ENCODE measurements around the gene CLASP2. TPM values are rescaled to one million over a fixed set of nuclear protein-coding genes. Genes with fewer than 3 reads are reported as not detected.

The CLASP2 gene
- total RNA-seq, 1 experiment from 2014 or later: 40.4 TPM

DNA sequence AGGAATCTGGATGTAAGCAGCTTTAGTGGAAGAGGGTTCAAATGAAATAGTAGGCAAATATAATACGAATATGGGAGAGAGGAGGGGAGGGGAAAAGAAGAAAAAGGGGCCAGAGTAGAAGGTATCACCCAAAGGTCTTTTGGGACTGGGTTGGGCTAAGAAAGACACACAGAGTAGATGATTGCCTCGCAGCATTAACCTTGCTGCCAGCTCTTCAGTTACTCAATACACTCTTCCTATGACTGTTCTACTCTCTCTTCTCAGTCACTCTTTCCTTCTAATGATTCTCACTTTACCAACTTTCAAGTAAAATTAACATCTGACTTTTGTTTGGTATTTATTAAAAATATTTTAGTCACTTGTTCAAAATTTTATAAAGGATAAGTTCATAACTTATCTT lies 52.8 kb downstream of the CLASP2 start:
- Histone ChIP-seq H3K9me3 (ENCODE audit: control insufficient read depth, insufficient read depth, low read depth, low read length) (no peaks in the 10 kb centered on the region), H3K27me3 (ENCODE audit: control insufficient read depth, insufficient read depth, low read length) (no peaks in the 10 kb centered on the region), H3K27ac (ENCODE audit: low read length) (no peak overlapping the region), H3K4me1 (ENCODE audit: control insufficient read depth, insufficient read depth, low read length) (peaks cover 3% of the 10 kb centered on the region; the same call in 1 of the 2 replicates), H3K4me3 (ENCODE audit: low read depth in 2 of 2, low read length in 2 of 2) (no peak overlapping the region), H3K36me3 (ENCODE audit: control insufficient read depth, insufficient read depth, low read length) (no peaks in the 10 kb centered on the region)
- ChIA-PET POLR2A (no interaction called here), CTCF (no interaction called here)
- in situ Hi-C loops (cut with HindIII; ENCODE audit: low pct_unique_long_range_greater_than_20kb, low sequenced_read_pairs): no loop called here
- no peak for TF ChIP-seq TCF7L2 (IDR thresholded peaks at IDR 0.05; ENCODE audit: low read depth, low read length)
- TF ChIP-seq, protein P1, sequence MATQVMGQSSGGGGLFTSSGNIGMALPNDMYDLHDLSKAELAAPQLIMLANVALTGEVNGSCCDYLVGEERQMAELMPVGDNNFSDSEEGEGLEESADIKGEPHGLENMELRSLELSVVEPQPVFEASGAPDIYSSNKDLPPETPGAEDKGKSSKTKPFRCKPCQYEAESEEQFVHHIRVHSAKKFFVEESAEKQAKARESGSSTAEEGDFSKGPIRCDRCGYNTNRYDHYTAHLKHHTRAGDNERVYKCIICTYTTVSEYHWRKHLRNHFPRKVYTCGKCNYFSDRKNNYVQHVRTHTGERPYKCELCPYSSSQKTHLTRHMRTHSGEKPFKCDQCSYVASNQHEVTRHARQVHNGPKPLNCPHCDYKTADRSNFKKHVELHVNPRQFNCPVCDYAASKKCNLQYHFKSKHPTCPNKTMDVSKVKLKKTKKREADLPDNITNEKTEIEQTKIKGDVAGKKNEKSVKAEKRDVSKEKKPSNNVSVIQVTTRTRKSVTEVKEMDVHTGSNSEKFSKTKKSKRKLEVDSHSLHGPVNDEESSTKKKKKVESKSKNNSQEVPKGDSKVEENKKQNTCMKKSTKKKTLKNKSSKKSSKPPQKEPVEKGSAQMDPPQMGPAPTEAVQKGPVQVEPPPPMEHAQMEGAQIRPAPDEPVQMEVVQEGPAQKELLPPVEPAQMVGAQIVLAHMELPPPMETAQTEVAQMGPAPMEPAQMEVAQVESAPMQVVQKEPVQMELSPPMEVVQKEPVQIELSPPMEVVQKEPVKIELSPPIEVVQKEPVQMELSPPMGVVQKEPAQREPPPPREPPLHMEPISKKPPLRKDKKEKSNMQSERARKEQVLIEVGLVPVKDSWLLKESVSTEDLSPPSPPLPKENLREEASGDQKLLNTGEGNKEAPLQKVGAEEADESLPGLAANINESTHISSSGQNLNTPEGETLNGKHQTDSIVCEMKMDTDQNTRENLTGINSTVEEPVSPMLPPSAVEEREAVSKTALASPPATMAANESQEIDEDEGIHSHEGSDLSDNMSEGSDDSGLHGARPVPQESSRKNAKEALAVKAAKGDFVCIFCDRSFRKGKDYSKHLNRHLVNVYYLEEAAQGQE (IDR thresholded peaks at IDR 0.05; ENCODE audit: insufficient read depth in 1 of 2, low read depth in 2 of 2, low read length in 1 of 2): no peak
- TF ChIP-seq, protein P2, sequence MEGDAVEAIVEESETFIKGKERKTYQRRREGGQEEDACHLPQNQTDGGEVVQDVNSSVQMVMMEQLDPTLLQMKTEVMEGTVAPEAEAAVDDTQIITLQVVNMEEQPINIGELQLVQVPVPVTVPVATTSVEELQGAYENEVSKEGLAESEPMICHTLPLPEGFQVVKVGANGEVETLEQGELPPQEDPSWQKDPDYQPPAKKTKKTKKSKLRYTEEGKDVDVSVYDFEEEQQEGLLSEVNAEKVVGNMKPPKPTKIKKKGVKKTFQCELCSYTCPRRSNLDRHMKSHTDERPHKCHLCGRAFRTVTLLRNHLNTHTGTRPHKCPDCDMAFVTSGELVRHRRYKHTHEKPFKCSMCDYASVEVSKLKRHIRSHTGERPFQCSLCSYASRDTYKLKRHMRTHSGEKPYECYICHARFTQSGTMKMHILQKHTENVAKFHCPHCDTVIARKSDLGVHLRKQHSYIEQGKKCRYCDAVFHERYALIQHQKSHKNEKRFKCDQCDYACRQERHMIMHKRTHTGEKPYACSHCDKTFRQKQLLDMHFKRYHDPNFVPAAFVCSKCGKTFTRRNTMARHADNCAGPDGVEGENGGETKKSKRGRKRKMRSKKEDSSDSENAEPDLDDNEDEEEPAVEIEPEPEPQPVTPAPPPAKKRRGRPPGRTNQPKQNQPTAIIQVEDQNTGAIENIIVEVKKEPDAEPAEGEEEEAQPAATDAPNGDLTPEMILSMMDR (IDR thresholded peaks at IDR 0.05): no peak
- no peak for TF ChIP-seq POLR2AphosphoS5 (IDR thresholded peaks at IDR 0.05; ENCODE audit: low read depth, low read length)
- TF ChIP-seq SIN3A (IDR thresholded peaks at IDR 0.05; ENCODE audit: borderline replicate concordance, insufficient read depth, low read depth, low read length): no peak
- DNase-seq (ENCODE audit: low read depth, low spot score) (no peak), ATAC-seq (no peak)
- intact Hi-C loops (cut with micrococcal nuclease; ENCODE audit: unreplicated experiment): no loop called here
- BruUV-seq (replicated peaks): no TSS peak

DNA sequence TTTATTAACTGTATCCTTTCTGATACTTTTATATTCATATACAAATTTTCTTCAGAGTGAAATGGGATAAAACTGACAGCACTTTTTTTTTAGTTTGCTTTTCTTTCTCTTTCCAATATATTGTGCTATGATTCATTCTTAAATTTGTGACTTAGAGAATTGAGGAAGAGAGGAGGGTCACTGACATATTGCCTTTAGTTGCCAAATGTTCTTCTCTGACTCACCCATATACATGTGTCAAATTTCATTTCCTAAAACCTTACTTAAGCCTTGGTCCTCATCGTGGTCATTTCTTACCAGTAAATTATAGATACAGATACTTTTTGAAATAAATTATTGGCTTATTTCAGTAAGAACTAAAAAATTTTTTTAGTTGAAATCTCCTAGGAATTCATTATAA lies 53.9 kb downstream of the CLASP2 start:
- DNase-seq (ENCODE audit: low read depth, low spot score): no peak
- POLR2A ChIA-PET: no interaction called here

More for the DNA sequence above, 53.9 kb downstream of the CLASP2 start:
- Histone ChIP-seq H3K27ac (ENCODE audit: low read length) (no peak overlapping the region), H3K36me3 (ENCODE audit: control insufficient read depth, insufficient read depth, low read length) (no peaks in the 10 kb centered on the region), H3K27me3 (ENCODE audit: control insufficient read depth, insufficient read depth, low read length) (no peaks in the 10 kb centered on the region), H3K9me3 (ENCODE audit: control insufficient read depth, insufficient read depth, low read depth, low read length) (no peaks in the 10 kb centered on the region), H3K4me1 (ENCODE audit: control insufficient read depth, insufficient read depth, low read length) (peaks cover 8% of the 10 kb centered on the region), H3K4me3 (ENCODE audit: low read depth in 2 of 2, low read length in 2 of 2) (no peak overlapping the region)
- intact Hi-C loops (cut with micrococcal nuclease; ENCODE audit: unreplicated experiment): no loop called here
- no peak for ATAC-seq
- no peak for TF ChIP-seq TCF7L2 (IDR thresholded peaks at IDR 0.05; ENCODE audit: low read depth, low read length)
- TF ChIP-seq POLR2AphosphoS5 (IDR thresholded peaks at IDR 0.05; ENCODE audit: low read depth, low read length): no peak
- no peak for TF ChIP-seq SIN3A (IDR thresholded peaks at IDR 0.05; ENCODE audit: borderline replicate concordance, insufficient read depth, low read depth, low read length)
- TF ChIP-seq, protein P1 (IDR thresholded peaks at IDR 0.05; ENCODE audit: insufficient read depth in 1 of 2, low read depth in 2 of 2, low read length in 1 of 2): no peak
- TF ChIP-seq, protein P2 (IDR thresholded peaks at IDR 0.05): no peak
- in situ Hi-C loops (cut with HindIII; ENCODE audit: low pct_unique_long_range_greater_than_20kb, low sequenced_read_pairs): no loop called here
- BruUV-seq (replicated peaks): no TSS peak
- CTCF ChIA-PET: no interaction called here

All from Panc1 (cell line).